NCI-H2227 treated with DMSO at 0.1 percent for 48 hours (cell line): ENCODE results near the gene DCAKD.
"Not testable (repeated sequence)": the region's sequence is repeated elsewhere in the genome, so short reads cannot be mapped to it uniquely, and the experiment has no call there.

Source experiments
- DNase-seq: peaks from one replicate; lab custom pipeline; 2025; lab: John Stamatoyannopoulos, UW

DCAKD gene

DNA sequence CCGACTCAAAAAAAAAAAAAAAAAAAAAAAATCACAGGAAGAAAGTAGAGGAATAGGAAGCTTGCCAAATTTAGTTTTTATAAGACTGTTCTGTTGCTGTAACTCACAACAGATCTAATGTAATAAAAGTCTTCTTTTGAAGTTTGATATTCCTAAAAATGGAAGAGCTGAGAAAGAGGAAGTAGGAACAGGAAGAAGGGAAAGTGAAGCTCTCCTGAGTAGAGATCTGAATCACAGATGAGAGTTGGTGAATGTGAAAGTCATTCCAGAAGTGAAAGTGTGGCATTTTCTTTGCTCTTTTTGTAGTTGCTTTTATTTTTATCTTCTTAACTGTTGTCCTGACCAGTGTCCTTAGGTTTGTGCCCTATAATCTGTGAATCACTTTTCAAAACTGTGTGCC lies 11.8 kb upstream of the DCAKD start:
- no peak for DNase-seq

DNA sequence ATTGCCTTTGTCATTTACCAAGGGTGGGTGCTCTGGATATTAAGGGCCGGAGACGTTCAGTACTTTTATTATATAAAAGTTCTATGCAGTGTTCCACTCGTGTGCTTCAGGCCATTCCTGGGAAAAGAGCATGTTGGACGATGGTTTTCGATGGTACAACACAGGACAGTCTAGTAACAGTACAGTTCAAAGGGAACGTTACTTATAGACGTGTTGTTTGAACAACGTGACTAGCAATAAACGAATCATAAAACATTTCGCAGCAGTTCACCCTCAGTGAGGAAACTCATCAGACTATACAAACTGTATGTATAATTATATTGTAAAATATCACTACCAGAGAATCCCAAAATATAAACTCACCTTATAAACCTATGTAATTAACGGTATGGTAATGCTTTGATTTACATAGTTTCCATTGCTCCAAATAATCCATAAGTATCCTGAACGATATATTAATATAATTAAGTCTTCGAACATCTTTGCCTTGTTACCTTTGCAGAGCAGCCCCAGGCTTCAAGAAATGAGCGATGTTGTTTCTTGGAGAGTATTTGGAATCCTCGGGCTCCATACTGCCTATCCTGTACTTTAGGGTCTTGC lies 10.3 kb upstream of the DCAKD start:
- DNase-seq = no peak

DNA sequence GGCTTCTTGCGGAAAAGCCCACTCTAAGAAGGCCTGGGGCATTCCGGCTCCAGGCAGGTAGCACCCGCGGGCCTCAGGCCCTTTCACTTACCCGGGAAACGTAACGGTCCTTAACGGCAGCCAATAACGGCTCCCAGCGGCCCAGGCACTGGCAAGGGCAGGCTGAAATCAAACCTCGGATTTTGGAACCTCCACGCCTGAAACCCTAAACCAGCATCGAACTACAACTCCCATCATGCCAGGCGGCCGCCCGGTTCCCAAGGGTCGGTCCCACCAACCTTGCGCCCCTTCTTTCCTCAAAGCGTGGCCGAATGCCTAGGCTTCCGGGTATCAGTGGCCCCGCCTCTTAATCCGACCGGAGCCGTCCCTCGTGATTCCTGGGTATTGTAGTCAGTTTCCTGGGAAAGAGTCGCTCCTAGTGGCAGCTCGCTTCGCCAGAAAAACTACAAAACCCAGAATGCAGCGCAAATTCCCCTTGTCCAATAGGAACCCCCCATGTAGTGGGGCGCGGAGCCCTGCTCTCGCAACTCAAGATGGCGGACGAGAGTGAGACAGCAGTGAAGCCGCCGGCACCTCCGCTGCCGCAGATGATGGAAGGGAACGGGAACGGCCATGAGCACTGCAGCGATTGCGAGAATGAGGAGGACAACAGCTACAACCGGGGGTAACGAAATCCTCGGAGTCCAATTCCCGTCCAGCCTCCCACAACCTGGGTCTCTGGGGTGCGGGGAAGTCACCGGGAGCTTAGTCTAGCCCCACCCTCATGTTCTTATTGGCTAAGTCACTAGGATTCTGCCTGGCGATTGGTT lies 9.6 kb upstream of the DCAKD start, which contains the start of gene NMT1:
NMT1 (plus strand) TSS at position 521 of the 809 bp plus-strand sequence; CDS start at position 534, 13 bp downstream.
- peak; percentile 99 for DNase-seq

DNA sequence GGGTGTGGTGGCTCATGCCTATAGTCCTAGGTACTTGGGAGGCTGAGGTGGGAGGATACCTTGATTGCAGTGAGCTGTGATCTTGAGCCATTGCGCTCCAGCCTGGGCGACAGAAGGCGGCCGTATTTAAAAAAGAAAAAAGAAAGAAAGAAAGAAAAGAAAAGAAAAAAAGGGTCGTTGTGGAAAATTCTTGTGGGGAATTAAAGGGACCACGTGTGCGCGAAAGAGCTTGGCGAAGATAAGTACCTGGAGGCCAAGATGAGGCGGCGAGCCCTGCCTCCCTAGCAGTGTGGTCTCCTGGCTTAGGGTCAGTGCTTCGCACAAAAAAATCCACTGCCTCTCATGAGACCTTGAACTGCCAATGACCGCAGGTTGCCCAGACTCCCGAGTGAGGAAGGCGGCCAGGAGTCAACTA lies 9.0 kb upstream of the DCAKD start:
- DNase-seq = peak; percentile 65

DNA sequence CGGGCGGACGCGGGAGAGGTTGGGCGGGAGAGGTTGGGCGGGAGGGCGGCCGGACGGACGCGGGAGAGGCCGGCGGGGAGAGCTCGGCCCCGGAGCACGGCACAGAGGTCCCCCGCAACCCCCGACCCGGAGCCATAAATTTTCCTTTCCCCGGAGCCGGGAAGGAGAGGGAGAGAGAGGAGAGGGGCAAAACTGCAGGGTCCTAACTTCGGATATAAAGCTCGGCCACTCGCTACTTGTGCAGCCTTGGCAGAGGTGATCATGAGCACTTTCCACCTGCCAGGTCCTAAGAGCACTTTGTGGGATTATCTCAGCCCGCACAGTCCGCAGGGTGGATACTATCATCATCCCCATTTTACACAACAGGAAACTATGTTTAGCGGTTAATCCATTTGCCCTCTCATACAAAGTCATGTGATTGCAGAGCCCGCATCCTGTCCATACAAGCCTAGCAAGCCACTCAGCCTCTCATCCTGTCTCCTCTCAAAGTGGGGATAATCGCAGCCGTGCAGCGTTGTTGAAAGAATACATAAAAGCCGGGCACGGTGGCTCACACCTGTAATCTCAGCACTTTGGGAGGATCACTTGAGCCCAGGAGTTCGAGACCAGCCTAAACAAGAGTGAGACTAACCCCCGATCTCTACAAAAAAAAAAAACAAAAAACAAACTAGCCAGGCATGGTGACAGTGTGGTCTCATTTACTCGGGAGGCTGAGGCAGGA lies 780 bp upstream of the DCAKD start:
- peak; percentile 49 for DNase-seq

DNA sequence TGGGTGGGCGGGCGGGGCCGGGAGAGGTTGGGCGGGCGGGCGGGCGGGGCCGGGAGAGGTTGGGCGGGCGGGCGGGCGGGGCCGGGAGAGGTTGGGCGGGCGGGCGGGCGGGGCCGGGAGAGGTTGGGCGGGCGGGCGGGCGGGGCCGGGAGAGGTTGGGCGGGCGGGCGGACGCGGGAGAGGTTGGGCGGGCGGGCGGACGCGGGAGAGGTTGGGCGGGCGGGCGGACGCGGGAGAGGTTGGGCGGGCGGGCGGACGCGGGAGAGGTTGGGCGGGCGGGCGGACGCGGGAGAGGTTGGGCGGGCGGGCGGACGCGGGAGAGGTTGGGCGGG lies 254 bp upstream of the DCAKD start:
- DNase-seq = not testable (repeated sequence)

DNA sequence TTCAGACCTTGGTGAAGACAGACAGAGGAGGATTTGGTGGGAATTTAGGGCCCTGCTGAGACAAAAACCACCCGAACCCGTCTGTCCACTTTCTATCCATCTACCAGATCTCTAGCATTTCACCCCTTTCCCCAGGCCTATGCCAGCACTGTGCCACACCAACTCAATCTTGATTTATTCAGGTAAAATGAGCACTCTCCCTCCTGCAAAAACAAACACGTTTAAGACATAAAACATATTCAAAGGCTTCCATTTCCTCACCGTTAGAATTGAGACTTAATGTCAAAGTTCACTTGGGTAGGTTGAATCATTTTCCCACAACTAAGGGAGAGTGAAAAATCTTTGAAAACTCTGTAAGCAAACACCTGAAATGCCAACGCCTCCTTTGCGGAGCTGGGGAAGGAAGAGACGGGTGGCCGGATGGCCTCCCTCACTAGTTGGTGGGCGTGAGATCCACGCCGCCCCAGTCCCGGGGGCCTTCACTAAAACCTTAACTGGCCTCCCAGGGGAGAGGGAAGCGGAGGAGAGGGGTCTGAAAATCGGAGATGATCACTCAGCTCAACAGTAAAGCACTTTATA lies 862 bp downstream of the DCAKD start:
- DNase-seq = peak; percentile 26

DNA sequence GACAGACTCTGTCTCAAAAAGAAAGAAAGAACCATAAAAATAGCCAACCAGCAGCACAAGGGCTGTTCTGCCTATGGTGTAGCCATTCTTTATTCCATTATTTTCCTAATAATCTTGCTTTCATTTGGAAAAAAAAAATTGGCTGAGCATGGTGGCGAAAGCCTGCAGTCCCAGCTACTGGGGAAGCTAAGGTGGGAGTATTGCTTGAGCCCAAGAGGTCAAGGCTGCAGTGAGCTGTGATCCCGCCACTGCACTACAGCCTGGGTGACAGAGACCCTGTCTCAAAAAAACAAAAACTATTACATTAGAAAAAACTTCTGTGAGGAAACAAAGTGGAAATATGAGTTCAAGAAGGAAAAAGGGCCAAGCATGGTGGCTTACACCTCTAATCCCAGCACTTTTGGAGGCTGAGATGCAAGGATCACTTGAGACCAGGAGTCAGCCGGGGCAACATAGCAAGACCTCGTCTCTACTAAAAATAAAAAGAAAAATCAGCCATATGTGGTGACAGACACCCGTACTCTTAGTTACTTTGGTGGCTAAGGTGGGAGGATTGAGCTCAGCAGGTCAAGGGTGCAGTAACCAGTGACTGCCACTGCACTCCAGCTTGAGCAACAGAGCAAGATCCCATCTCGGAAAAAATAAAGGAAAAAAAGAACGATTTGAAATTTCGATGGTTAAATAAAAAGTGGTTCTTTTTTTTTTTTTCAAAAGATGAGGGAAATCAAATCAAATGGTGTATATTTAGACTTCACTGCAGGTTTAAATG lies 2.5 kb downstream of the DCAKD start:
- DNase-seq = no peak

DNA sequence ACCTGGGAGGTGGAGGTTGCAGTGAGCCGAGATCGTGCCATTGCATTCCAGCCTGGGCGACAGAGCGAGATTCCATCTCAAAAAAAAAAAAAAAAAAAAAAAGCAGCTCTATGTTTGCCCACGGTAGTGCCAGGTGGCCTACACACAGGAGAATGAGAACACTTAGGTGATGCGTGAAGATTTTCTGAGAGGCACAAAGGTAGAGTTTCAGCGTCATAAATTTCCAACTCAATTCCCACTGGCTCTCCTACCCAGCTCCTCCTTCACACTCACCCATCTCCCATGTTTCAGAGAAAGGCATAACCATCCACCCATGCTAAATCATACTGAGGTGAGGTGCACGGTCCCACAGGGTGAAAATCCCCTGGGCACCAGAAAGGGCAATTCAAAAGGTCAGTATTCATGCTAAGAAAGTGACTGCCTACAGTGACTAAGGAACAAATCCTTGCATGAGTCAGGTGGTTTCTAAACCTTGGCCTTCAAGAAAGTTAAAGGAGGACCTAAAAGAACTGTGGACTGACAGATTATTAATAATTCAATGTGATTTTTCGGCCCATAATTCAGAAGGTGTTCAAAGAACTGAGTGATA lies 4.8 kb downstream of the DCAKD start:
- no peak for DNase-seq

DNA sequence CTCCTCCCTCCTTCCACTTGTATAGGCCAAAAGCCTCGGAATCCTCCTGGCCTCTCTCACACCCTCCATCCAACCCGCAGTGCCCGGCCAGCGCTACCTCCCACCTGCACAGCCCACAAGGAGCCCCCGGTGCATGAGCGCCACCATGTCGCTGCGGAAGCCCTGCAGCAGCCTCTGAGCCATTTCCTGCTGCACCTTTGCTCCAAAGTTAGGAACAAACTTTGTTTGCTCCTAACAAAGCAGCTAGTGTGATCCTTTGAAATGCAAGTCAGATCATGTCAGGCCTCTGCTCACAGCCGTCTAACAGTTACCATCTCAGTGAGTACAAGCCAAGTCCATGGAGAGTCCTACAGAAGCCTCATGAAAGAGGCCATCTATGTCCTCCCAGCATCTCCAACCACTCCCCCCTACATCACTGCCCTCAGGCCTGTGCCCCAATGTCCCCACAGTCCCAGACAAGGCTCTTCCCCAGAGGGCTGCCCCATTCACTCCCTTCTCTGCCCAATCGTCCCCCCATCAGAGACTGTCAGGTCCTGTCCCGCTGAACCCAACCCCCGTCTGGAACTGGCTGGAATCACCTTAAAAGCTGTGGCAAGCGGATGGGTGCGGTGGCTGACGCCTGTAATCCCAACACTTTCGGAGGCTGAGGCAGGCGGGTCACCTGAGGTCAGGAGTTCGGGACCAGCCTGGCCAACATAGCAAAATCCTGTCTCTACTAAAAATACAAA lies 7.5 kb downstream of the DCAKD start:
- no peak for DNase-seq

DNA sequence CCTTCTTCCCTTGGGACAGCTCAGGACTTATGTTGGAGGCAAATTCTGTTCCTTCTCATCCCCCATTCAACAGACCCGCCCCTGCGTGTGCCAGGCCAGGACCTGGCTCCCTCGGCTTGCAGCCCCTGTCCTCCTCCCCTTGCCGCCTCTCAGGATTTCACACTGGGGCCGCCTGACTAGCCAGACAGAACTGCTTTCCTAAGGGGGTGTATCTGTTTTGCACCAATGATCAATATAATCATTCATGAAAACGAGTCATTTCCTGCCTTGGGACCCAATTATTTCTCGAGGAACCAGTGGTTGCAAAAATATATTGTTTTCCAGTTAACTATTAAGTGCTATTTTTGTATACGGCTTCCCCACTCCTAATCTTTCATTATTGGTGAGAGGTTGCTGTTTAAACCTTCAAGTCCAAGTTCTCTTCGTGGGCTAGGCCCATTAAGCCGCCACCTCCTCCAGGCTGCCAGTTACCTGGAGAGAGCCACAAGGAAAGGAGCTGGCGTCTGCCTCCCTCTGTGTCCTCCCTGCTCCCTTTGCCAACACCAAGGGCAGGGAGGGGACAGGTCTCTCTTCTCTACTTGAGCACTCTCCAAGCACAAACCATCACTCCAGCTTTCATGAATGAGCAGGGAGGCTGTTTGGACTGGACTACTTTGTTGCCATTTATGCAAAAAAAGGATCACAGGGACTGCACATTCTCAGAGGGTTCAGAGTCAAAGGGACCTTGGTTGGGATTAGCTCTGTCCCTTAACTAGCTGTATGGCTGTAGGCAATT lies 8.9 kb downstream of the DCAKD start:
- no peak for DNase-seq

DNA sequence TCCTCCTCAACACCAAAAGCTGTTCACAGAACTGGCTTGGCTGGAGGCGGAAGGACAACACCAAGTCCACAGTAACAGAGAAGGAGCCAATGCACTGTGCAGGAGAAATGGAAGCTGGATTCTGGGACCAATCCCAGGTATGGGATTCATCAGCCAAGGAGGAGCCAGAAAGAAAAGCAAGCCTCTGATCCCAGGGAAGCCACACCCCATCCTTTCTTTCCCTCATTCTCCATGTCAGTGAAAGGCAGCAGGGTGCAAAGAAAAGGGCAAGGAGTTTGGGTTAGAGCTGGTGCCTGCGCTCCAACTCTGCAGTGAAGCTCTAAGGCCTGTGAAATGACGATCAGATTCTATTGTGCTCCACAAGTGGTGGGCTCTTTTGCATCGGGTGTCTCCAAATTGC lies 11.0 kb downstream of the DCAKD start:
- DNase-seq = peak; percentile 13

DNA sequence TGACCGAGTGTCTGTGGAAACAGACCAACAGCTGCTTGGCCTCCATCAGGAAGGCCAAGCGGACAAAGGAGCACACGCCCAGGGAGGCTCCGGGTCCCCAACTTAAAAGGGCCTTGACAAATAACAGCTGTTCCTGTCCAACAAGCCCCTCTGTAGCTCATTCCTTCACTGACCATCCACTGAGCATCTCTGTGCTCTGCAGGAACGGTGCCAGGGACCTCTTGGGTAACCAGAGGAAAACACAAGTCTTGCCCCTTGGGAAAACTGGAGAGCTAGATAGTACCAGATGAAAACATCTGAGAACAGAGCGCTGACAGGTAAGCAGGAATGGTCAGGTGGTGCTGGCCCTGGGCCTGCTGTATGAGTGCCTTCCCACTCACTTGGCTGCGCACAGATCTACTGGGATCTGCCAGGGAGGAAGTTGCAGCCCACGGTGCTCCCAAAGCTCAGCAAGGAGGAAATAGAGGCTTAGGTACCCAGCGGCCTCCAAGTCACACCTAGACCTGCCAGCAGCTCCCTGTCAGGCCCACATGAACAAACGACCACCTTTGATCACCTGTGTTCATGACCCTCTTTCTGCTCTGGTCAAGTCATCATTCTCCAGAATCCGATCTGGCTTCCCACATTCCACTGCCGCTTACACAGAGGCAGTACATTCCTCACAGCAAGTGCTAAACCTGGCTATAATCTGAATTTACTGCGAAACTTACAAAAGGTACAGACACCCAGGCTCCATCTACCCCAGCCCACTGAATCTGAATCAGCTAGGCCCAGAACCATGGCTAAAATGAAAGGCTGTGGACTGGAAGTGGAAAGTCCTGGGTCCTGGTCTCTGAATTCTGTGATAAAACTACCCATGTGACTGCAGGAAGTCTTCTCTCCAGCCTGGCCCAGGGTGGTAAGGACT lies 12.5 kb downstream of the DCAKD start:
- no peak for DNase-seq

DNA sequence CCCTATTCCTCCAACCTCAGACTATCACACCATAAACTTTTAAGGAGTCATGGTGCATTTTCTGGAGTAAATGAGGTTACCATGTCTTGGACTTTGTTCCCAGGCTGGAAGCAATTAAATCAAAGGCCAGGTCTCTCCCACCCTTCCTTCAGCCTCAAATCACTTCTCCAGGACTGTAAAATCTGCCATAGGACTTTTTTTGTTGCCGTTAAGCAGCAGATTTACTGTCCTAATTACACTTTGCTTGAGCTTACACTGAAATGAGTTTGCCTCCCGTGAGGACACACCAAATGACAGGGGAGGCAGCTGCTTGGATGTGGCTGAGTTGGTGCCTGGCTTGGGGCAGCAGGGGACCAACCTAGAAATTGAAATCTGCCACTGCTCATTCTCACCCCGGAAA lies 14.7 kb downstream of the DCAKD start:
- DNase-seq = no peak

DNA sequence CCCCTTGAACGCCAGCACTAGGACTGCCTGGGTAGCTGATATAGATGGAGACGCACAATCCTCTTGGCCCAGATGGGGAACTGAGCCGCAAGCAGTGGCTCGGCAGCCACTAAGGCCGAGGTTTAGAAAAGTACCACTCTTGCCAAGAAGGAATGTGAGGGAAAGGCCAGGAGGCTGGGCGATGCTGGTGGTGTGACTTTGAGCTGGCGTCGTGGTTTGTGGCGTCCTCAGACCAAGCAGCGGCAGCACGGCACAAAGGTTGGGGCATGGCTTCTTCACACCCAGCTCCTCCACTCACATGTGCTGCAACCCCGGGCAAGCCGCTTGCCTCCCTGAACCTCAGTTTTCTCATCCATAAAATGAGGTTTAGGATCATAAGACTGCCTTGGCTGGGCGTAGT lies 15.6 kb downstream of the DCAKD start:
- DNase-seq = no peak

DNA sequence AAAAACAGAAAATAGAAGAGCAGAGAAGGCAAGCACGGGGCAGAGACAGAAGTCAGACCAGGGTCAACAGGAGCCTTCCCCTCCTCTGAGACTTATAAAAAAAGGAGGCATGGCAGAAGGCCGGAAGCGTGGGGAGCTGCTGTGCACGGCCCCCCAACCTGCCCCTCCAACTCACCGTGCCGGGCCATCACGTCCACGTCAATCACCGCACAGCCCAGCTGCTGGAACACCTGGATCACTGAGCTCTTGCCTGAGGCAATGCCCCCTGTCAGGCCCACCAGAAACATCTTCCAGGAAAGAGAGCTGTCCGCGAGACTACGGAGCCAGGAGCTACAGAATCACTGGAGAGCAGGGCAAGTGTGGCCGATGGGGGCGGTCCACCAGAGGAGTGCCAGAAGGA lies 16.8 kb downstream of the DCAKD start:
- no peak for DNase-seq

DNA sequence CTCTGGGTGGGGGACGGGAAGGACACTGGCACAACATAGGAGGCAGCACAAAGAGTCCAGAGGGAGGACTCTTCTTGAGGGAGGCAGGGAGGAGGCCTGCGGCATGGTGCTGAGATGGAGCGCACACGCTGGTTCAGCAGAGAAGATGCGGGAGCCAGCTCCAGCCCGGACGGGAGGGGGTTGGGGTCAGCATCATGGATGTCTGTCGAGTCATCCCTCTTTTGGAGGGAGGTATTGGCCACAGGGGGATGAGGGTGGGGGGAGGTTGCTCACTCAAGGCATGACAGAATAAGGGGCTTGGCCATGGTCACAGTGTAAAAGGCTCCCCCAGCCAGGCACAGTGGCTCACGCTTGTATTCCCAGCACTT lies 19.3 kb downstream of the DCAKD start:
- DNase-seq = no peak

DNA sequence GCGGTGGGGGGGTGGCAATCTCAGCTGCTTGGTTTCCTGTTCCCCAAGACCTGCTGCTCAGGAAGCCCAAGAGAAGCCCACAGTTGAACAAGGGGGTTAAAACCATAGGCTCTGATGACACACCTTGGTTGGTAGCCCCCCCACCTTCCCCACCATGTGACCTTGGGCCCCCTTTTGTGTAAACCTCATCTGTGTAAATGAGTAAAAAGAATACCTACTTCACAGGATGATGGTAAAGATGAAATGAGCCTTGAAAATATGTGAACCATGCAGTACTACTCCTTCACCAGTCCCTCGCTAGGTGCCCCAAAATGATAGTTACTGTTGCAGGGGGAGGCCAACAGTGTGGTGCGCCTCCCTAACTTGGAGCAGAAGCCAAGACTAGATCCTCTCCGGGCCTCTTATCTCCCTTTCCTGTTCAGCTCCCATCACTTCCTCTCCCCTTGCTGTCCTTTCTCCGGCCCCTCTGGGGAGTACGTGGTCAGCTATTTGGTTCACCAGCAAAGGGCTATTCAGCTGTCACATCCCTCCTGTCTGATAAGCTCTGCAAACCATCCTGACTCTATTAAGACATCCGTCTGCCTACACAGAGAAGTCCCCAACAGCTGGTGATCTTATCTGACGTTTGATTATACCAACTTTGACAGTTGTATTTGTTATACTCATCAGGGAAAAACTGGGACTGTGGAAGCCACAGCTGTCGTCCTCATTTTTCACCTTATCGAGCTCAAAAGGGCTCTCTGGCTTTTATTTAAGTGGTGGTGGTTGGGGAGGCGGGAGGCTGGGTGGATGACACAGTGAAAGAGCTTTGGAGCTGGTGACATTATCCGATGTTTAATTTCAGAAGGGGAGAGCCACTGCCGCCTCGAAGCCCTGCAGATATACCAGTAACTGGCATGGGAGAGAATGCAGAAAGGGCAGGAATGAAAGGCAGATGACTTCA lies 19.9 kb downstream of the DCAKD start:
- DNase-seq = no peak
